SK-N-MC (cell line): ENCODE results near the gene RESF1.

Source experiments
- DNase-seq: peaks from one replicate; pipeline ENCODE4 v3.0.0-alpha.2; 2011; ENCODE audit warnings: low read depth, low spot score
- H3K27ac ChIP-seq: fragments of 200-600 bp; sonication (generic); 2 replicates; pipeline ENCODE4 v1.5.1; 2016; ENCODE audit warnings: mixed run types
- H3K36me3 ChIP-seq: fragments of 200-600 bp; sonication (generic); 2 replicates; pipeline ENCODE4 v1.6.1; 2017; ENCODE audit warnings: antibody characterized with exemption, low read length, mixed read lengths; ENCODE audit not compliant: insufficient read depth
- H3K4me3 ChIP-seq: fragments of 200-600 bp; sonication (generic); 2 replicates; pipeline ENCODE4 v1.5.1; 2016
- H3K9ac ChIP-seq: fragments of 200-600 bp; sonication (generic); 2 replicates; pipeline ENCODE4 v1.8.0; 2017; ENCODE audit warnings: mixed run types, mixed read lengths; ENCODE audit not compliant: insufficient read length
- H3K9me3 ChIP-seq: fragments of 200-600 bp; sonication (generic); 2 replicates; pipeline ENCODE4 v1.6.1; 2017; ENCODE audit warnings: low read depth, mild to moderate bottlenecking, antibody characterized with exemption, low read length, moderate library complexity, mixed read lengths
- EZH2 ChIP-seq: fragments of 200-600 bp; sonication (generic); IDR thresholded peaks from one replicate; pipeline ENCODE4 v1.6.1; 2017; ENCODE audit warnings: antibody characterized with exemption
- FOXP2 ChIP-seq: optimal IDR thresholded peaks from 2 replicates; pipeline ENCODE3; 2011; ENCODE audit warnings: mild to moderate bottlenecking, moderate library complexity; ENCODE audit not compliant: insufficient read depth; ENCODE audit errors: extremely low read length, control extremely low read depth
- POLR2AphosphoS5 ChIP-seq: IDR thresholded peaks from 2 replicates; pipeline ENCODE4 v1.6.1; 2012; ENCODE audit warnings: mild to moderate bottlenecking, low read depth, low read length, borderline replicate concordance

RESF1 gene

DNA sequence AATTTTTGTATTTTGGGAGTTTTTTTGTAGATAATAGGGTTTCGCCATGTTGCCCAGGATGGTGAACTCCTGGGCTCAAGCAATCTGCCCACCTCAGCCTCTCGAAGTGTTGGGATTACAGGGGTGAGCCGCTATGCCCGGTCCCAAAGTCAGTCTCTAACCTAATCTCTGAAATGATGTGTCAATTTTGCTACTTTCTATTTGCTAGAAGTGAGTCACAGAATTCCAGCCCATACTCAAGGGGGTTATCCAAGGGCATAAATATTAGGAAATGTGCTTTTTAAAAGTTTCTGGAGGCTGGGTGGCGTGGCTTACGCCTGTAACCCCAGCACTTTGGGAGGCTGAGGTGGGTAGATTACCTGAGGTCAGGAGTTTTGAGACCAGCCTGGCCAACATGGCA, 40.5 kb downstream of the RESF1 start:
- Histone ChIP-seq H3K9me3 (no peaks in the 10 kb centered on the region), H3K9ac (no peak overlapping the region), H3K36me3 (peaks cover 10% of the 10 kb centered on the region; the same call in 1 of the 2 replicates), H3K27ac (no peak overlapping the region), H3K4me3 (no peak overlapping the region)
- TF ChIP-seq FOXP2, result no peak
- no peak for TF ChIP-seq POLR2AphosphoS5
- TF ChIP-seq EZH2, result no peak
- no peak for DNase-seq

GRCh38 chr12:32000373-32001005, 41.3 kb downstream of the RESF1 start:
- no peak for TF ChIP-seq EZH2
- no peak for TF ChIP-seq POLR2AphosphoS5
- TF ChIP-seq FOXP2, result no peak
- Histone ChIP-seq H3K36me3 (peaks cover 10% of the 10 kb centered on the region; the same call in 1 of the 2 replicates), H3K9ac (no peak overlapping the region), H3K9me3 (no peaks in the 10 kb centered on the region), H3K4me3 (no peak overlapping the region), H3K27ac (no peak overlapping the region)
- no peak for DNase-seq

DNA sequence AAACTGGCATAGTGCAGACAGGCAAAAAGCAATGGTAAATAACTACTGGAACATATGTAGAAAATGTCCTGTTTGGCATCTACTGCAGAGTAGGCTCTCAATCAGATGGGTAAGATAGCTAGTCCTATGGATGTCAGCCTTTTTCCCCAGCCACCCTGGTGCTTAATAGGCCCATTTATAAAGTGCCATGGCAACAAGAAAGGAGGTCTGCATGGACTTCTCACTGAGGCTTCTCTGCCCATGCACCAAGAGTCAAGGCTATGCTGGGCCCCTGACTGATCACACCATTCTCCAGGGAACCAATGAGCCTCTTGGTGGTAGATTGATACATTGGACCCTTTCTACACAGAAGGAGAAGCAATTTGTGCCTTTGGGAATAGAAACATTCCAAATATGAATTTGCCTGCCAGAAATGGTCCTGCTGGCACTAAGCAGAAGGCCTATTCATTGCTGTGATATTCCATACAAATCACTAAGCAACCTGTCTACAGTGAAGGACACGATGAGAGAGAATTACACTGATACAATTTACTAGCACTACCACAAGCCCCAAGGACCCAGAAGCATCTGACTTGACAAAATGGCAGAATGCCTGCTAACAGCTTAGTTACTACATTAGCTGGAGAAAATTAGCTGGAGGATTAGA, 43.8 kb downstream of the RESF1 start:
- Histone ChIP-seq H3K9ac (no peak overlapping the region), H3K27ac (no peak overlapping the region), H3K9me3 (no peaks in the 10 kb centered on the region), H3K4me3 (no peak overlapping the region), H3K36me3 (peaks cover under 1% of the 10 kb centered on the region; the same call in 1 of the 2 replicates)
- DNase-seq, result no peak
- TF ChIP-seq EZH2, result no peak
- TF ChIP-seq POLR2AphosphoS5, result no peak
- no peak for TF ChIP-seq FOXP2

GRCh38 chr12:32003654-32004053, 44.4 kb downstream of the RESF1 start:
- no peak overlapping the region for H3K27ac ChIP-seq
- no peak overlapping the region for H3K4me3 ChIP-seq
- H3K9ac ChIP-seq, result no peak overlapping the region
- TF ChIP-seq FOXP2, result no peak
- no peak for DNase-seq
- H3K9me3 ChIP-seq, result no peaks in the 10 kb centered on the region
- no peaks in the 10 kb centered on the region for H3K36me3 ChIP-seq

DNA sequence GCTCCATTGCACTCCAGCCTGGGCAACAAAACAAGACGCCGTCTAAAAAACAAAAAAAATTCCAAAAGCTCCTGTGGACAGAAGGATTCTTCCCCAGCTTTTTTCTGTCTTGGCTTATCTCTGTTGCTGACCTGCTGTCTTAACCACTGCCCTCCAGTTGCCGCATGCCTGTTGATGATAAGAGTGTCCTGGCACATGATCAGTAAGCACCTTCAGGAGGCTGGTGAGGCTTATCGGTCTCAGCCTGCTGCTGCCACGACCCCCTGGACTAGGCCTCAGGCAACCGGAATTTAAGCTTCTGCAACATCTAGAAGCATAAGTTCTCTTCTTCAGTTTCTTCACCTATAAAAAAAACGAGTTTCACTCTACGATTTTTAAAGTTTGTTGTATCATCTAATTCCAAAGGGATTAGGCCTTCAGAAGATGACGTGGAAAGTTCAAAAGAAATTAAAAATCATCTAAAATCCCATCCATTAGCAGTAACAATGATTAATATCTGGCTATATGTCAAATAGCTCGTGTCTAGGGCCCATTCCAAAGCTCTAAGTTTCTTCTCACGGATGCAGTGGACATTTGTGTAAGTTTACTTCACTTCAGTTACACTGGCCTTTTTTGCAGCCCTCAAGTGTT, 46.4 kb downstream of the RESF1 start:
- DNase-seq, result no peak

More for the DNA sequence above, 46.4 kb downstream of the RESF1 start:
- TF ChIP-seq EZH2 (no peak), POLR2AphosphoS5 (no peak), FOXP2 (no peak)
- H3K4me3 ChIP-seq, result no peak overlapping the region
- no peaks in the 10 kb centered on the region for H3K9me3 ChIP-seq
- H3K27ac ChIP-seq, result no peak overlapping the region
- no peaks in the 10 kb centered on the region for H3K36me3 ChIP-seq
- H3K9ac ChIP-seq, result no peak overlapping the region
